Measurements from ENCODE around the gene SLC25A30.

Gene SLC25A30

DNA sequence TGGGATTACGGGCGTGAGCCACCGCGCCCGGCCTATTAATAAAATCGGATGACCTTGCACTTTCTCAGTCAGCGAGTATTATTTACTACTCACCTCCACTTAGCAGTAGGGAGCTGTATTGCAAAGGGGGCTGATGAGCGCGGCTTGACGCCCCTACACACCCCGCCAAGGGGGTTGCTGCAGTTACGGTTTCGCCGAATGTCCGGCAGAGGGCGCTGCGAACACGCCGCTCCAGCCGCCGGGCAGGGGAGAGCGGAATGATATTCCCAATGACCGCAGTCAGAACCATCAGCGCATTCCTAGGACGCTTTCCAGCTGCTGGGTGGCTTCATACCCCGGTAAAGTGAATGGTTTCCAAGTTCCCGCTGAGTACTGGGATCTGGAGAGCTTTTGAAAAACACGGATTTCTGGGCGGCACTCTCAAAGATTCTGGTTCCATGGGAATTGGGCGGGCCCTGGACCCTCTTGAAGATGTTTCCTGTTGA lies 47.2 kb downstream of the SLC25A30 start:
- in situ Hi-C loops (cut with HindIII; ENCODE audit: low sequenced_read_pairs) = no loop called here

DNA sequence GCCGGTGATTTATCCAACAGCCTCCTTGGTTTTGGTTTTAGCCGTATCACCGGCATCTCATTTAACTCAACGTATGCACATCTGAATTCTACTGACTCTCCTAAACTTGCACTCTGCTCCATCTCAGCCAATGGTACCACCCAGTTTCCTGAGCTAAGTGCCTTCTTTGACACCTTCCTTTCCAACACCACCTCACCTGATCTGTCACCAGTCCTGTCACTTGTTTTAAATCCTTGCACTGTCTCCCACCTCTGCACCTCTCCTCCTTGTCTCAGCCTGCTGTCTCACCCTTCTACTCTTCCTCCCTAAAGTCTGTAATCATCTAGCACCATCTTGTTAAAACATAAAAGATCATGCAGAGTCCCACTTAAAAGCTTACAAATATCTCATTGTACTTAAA lies 49.1 kb downstream of the SLC25A30 start:
- in situ Hi-C loops (cut with HindIII; ENCODE audit: low sequenced_read_pairs) = no loop called here

DNA sequence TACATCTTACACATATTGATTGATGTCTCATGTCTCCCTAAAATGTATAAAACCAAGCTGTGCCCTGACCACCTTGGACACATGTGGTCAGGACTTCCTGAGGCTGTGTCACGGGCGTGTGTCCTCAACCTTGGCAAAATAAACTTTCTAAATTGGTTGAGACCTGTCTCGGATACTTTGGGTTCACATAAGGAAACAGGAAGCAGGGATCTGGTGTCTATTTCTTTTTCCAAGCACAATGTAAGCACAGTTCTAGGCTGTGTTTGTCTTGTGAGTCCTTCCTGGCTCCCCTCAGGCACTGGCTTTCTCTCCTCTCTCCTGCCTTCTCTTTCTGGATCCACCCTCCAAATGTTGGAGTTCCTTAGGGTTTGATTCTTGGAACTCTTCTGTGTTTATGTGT lies 49.6 kb downstream of the SLC25A30 start:
- in situ Hi-C loops (cut with HindIII; ENCODE audit: low sequenced_read_pairs) = no loop called here

DNA sequence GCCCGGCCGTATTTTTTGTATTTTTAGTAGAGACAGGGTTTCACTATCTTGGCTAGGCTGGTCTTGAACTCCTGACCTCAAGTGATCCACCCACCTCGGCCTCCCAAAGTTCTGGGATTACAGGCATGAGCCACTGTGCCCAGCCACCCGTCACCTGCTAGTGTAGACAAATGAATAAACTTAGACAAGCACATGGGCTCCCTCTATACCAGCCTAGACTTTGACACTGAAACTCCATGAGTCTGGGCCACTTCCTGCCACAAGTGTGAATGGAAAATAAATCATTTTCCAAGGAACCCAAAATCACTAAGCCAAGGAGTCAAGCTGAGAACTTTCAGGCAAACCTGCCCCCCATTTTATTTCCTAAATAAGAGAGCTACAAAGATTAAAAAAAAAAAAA lies 50.2 kb downstream of the SLC25A30 start:
- in situ Hi-C loops (cut with HindIII; ENCODE audit: low sequenced_read_pairs) = no loop called here

DNA sequence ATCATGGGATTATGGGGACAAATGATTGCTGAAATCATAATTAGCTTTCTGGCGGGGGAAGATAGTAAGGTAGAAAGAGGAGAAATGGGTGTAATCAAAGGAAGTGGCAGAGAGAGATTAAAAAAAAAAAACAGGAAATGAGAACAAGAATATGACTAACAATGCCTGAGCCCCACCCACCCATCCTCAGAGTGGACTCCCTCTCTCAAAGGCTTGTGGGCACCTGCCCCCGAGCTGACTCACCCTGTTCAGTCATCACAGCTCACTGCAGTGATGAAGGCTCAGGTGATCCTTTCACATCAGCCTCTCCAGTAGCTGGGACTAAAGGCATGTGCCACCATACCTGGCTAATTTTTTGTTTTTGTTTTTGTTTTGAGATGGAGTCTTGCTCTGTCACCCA lies 50.8 kb downstream of the SLC25A30 start:
- in situ Hi-C loops (cut with HindIII; ENCODE audit: low sequenced_read_pairs) = no loop called here

DNA sequence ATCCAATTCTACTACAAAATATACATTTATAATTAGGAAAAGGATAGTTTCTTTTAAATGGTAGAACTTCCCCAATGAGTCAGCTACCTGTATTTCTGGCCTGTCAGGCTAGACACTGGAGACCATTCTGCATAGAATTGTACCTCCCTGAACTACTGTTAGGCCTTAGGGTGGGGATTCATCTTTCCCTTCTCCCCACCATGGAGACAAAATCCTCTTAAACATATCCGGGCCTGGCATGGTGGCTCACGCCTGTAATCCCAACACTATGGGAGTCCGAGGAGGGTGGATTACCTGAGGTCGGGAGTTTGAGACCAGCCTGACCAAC lies 52.7 kb downstream of the SLC25A30 start:
- in situ Hi-C loops (cut with HindIII; ENCODE audit: low sequenced_read_pairs) = no loop called here

DNA sequence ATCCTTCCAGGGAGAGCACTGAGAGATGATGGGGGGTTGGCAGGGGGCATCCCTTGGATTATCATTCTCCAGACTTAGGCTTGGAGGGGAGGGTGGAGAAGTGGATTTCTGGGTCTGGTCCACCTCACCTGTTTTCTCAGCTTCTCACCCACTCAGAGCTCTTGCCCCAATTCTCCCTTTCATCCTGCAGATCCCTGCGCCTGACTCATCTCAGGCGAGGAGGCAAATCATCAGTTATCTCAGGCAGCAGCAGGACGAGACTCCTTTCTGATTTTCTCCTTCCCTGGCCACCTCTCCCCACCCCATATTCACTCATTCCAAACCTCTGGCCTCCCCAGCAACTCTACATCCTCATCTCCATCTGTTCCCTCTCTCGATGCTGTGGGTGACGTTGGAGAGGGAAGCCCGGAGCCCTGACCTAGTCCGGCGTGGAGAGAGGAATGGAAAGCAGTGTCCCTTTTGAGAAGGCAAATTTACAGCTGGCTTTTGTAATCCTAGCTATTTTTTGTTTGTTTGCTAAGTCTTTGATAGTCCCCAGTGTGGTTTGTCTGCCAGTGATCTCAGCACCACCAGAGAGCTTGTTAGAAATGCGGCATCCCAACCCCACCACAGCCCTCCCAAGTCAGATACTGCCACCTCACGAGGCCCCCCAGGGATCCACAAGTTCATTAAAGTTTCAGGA lies 53.2 kb downstream of the SLC25A30 start:
- in situ Hi-C loops (cut with HindIII; ENCODE audit: low sequenced_read_pairs) = no loop called here

DNA sequence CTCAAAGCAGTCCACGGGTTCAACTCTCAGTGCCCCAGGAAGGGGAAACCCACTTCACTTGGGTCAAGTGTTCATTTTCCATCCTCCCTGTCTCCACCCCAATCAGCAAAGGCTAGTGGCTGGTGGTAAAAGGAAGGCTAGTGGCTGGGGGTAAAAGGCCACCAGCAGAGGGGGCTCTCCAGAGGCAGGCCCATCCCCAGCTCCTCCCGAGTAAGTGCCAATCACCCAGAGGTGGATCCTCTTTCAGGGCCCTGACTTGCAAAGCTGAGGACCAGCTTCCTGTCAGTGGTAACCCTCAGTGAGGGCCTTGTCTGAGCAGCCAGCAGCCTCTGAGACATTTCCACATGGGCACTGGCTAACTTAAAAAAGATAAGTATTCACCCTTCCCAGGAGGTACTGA lies 55.2 kb downstream of the SLC25A30 start:
- in situ Hi-C loops (cut with HindIII; ENCODE audit: low sequenced_read_pairs) = no loop called here

DNA sequence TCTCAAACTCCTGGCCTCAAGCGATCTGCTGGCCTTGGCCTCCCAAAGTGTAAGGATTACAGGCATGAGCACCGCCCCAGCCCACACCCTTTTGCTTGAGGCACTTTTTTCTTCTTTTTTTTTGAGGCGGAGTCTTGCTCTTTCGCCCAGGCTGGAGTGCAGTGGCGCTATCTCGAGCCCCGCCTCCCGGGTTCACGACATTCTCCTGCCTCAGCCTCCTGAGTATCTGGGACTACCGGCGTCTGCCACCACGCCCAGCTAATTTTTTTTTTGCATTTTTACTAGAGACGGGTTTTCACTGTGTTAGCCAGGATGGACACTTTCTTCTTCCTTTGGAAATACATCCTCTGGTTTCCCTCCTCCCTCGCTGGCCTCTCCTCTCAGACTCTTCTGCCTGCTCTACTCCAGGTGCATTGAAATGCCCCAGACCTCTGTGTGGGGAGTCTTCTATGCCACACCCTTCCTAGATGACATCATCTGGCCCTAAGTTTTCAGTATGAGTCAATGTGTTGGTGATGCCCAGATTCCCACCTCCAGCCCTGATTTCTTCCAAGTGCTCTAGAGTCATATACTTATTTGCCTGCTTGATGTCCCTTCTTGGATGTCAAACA lies 56.5 kb downstream of the SLC25A30 start:
- in situ Hi-C loops (cut with HindIII; ENCODE audit: low sequenced_read_pairs) = no loop called here

DNA sequence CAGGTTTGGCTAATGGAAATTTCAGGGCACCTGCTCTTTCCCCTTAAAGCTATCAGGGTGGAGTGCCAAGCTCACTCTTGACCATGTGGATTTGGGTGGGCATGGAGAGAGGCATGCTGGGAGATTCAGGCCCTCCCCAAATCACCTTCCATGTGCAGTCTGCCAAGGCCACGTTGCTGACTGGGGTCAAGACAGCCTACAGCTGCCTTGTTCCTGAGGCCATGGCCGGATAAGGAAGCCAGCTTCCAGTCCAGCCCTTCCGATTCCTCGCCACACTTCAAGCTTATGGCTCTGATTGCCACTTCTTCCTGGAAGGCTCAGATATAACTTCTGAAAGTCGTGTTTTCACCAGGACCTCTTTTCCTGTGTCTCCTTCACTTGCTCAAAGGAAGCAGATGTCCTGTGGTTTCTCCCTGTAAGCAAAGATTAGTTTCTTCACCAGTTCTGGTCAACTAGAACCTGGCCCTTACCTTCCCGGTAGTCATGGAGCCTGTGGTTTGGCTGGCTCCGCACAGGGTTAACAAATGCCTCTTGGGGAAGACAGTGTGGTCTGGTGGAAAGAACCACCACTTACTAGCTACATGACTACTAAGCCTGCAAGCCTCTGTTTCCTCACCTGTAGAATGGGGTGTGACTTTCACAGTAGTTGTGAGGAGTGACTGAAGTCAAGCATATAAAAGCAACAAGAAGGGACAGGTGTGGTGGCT lies 61.1 kb downstream of the SLC25A30 start:
- in situ Hi-C loops (cut with HindIII; ENCODE audit: low sequenced_read_pairs) = no loop called here

DNA sequence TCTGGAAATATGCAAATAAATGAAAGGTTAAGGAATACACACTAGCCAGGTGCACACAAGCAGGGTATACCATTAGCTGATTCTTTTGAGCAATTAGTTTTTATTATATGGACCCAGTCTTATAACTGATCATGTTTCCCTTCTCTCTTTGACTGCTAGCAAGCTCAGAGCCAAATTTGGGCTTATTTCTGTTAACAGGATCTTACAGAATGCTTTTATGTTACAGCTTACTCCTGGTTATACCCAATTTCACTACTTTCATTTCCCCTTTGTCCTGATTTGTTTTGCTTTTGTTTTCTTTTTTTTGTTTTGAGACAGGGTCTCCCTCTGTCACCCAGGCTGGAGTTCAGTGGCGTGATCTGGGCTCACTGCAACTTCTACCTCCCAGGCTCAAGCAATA lies 64.3 kb downstream of the SLC25A30 start:
- in situ Hi-C loops (cut with HindIII; ENCODE audit: low sequenced_read_pairs) = no loop called here

DNA sequence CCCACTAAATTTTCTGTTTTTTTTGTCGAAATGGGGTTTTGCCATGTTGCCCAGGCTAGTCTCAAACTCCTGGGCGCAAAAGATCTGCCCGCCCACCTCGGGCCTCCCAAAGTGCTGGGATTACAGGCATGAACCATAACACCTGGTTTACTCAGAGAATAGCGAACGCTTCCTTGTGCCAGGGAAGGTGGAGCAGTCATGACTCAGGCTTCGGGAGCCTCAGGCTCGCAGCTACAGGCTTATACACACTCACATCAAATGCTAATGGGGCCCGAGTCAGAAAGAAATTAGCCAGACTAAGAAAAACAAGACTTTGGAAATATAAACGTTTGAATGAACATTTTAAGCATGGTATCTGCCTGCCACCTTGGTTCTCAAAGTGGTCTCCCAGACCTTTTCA lies 66.1 kb downstream of the SLC25A30 start:
- in situ Hi-C loops (cut with HindIII; ENCODE audit: low sequenced_read_pairs) = no loop called here

DNA sequence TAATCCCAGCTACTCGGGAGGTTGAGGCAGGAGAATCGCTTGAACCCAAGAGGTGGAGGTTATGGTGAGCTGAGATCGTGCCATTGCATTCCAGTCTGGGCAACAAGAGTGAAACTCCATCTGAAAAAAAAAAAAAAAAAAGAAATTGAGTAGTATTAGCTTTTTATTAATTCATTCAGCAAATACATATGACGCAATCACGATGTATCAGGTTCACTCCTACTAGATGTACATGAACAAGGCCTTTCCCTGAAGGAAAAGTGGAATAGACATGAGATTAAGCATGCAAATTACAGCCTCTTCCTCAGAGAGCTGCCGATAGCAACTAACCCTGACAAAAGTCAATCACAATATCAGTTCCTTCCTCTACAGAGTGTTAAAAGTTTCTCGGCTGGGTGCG lies 68.0 kb downstream of the SLC25A30 start:
- in situ Hi-C loops (cut with HindIII; ENCODE audit: low sequenced_read_pairs) = no loop called here

DNA sequence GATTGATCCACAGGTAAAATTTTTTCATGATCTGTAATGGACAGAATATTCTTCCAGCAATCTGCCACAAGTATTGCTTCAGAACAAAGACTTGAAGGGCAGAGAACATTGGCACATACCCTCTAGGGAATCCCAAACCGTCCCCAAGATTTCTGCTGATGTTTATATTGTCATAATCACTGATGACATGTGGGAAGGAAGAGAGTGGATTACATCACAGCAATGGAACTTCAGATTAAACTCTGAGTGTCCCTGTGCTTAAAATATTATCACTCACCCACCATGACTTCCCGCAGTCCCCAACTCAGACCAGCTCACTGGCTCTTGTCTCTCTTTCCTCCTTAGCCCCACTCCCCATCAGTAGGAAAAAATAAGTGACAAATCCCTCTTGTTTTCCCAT lies 68.7 kb downstream of the SLC25A30 start:
- in situ Hi-C loops (cut with HindIII; ENCODE audit: low sequenced_read_pairs) = no loop called here

DNA sequence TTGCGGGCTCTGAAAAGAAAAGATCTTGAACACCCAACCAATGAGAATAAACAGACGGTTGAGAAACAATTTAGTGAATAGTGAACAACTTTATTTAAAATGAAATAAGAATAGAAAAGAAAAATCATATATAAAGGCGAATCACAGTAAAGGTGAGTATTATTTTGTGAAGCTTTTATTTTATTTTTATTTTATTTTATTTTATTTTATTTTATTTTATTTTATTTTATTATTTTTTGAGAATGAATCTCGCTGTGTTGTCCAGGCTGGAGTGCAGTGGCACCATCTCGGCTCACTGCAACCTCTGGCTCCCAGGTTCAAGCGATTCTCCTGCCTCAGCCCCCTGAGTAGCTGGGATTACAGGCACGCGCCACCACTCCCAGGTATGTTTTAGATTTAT lies 74.1 kb downstream of the SLC25A30 start:
- in situ Hi-C loops (cut with HindIII; ENCODE audit: low sequenced_read_pairs) = loop anchor here (5.0 kb wide), 1 partner anchor 53 kb away; no protein-coding TSS in a partner anchor
